D721Med (cell line): ENCODE measurements around the gene EGFLAM.

ENCODE experiments used
- DNase-seq: peaks from one replicate; pipeline ENCODE4 v3.0.0; 2011; ENCODE audit warnings: low spot score; ENCODE audit not compliant: insufficient read length
- FAIRE-seq: peaks from 2 replicates; lab custom pipeline; 2011; peaks lifted over from hg19 to GRCh38; lab: Jason Lieb, UNC
- CTCF ChIP-seq: IDR thresholded peaks from 2 replicates; pipeline ENCODE4 v1.5.1; 2012; ENCODE audit warnings: mild to moderate bottlenecking, control low read depth; ENCODE audit not compliant: insufficient read depth; ENCODE audit errors: missing control alignments

The EGFLAM gene

GRCh38 chr5:38286002-38286401 lies 27.6 kb downstream of the EGFLAM start:
- DNase-seq (no peak), FAIRE-seq (no peak)
- no peak for TF ChIP-seq CTCF

- FAIRE-seq (no peak), DNase-seq (no peak)
- TF ChIP-seq CTCF = no peak
Observed at GRCh38 chr5:38287124-38287523, 28.8 kb downstream of the EGFLAM start.

- no peak for TF ChIP-seq CTCF
- peak; percentile 16 for FAIRE-seq
- DNase-seq = no peak
Observed at GRCh38 chr5:38289457-38289856, 31.1 kb downstream of the EGFLAM start.

- TF ChIP-seq CTCF = no peak
- FAIRE-seq = no peak
Observed at GRCh38 chr5:38290028-38290653, 31.8 kb downstream of the EGFLAM start.

GRCh38 chr5:38291355-38291754 lies 33.0 kb downstream of the EGFLAM start:
- no peak for TF ChIP-seq CTCF
- no peak for DNase-seq
- no peak for FAIRE-seq

More at GRCh38 chr5:38290028-38290653, 31.8 kb downstream of the EGFLAM start:
- no peak for DNase-seq

GRCh38 chr5:38292228-38292627 lies 33.9 kb downstream of the EGFLAM start:
- no peak for DNase-seq
- no peak for TF ChIP-seq CTCF
- no peak for FAIRE-seq

- no peak for TF ChIP-seq CTCF
- FAIRE-seq (no peak), DNase-seq (no peak)
Observed at GRCh38 chr5:38295751-38296150, 37.4 kb downstream of the EGFLAM start.
